ENCODE measurements around the gene GAS2L3. TPM values are rescaled to one million over a fixed set of nuclear protein-coding genes. Genes with fewer than 3 reads are reported as not detected.
A peak's percentile ranks its signal among the peaks of the same experiment; 100 is the strongest.

Gene GAS2L3
- total and polyA plus RNA-seq, 2 of the 8 experiments (the other 6 are each of a cell fraction or from before 2014, with no cell fraction given): 2.1 to 19.3 TPM

GRCh38 chr12:100553936-100554335 lies 19.5 kb upstream of the GAS2L3 start:
- H3K14ac ChIP-seq (ENCODE audit: insufficient read length): no peak overlapping the region
- H3K4me1 ChIP-seq (replicated peaks in 1 of 4; ENCODE audit: control insufficient read depth in 3 of 4, insufficient read depth in 4 of 4, low read length in 3 of 4): no peaks in the 10 kb centered on the region
- CTCF ChIA-PET (ENCODE audit: partially characterized antibody): interaction anchor here (0.6 to 4.6 kb wide), 35 partner anchors 10 to 319 kb away, joined by 3 to 94 read pairs (median 4); partner anchors contain the start of genes GAS2L3 and SLC17A8
- no peaks in the 10 kb centered on the region for H3K79me1 ChIP-seq (ENCODE audit: low read depth, low read length)
- POLR2A ChIA-PET (ENCODE audit: partially characterized antibody): interaction anchor here (1.4 kb wide), 1 partner anchor 308 kb away, joined by 3 read pairs; no protein-coding TSS in a partner anchor
- no peak overlapping the region for H3K18ac ChIP-seq (ENCODE audit: extremely low read depth, low read length)
- no peaks in the 10 kb centered on the region for H3K36me3 ChIP-seq (ENCODE audit: control insufficient read depth in 2 of 4, insufficient read depth in 4 of 4, low read length in 3 of 4)
- H3K9me3 ChIP-seq (ENCODE audit: insufficient read depth in 2 of 2, low read depth in 1 of 2, low read length in 1 of 2): no peaks in the 10 kb centered on the region
- H2BK120ac ChIP-seq (replicated peaks; ENCODE audit: low read depth, low read length): no peak overlapping the region
- no peak overlapping the region for H3K4me3 ChIP-seq (ENCODE audit: extremely low read depth in 1 of 4, insufficient read depth in 2 of 4, low read depth in 3 of 4, low read length in 4 of 4)
- H3K27ac ChIP-seq (ENCODE audit: low read depth, low read length): no peak overlapping the region
- FAIRE-seq: no peak
- H2AK5ac ChIP-seq (ENCODE audit: low read depth, low read length): no peak overlapping the region
- 87% methylated on average over 3 of the region's 3 CpGs; no CpG with 5 or more reads in 1 of the 2 experiments for WGBS, 2 experiments (ENCODE audit: extremely low coverage in 1 of 2, insufficient coverage in 1 of 2, insufficient read length in 1 of 2, insufficient replicate concordance in 2 of 2, low coverage in 1 of 2, low lambda C conversion rate in 2 of 2, missing lambda C conversion rate in 1 of 2)
- H3K4me2 ChIP-seq (ENCODE audit: insufficient read depth in 1 of 2, low read depth in 2 of 2, low read length in 2 of 2): no peak overlapping the region
- H2BK5ac ChIP-seq (ENCODE audit: low read depth, low read length): no peak overlapping the region
- H3K23ac ChIP-seq (ENCODE audit: insufficient read length): no peak overlapping the region
- peak overlapping the region; percentile 25 for H2AFZ ChIP-seq (ENCODE audit: low read length)
- no peak overlapping the region for H3K4ac ChIP-seq (replicated peaks; ENCODE audit: insufficient read length, low read depth, low read length)
- H3K56ac ChIP-seq (replicated peaks; ENCODE audit: insufficient read length, low read depth, low read length): no peak overlapping the region
- H4K91ac ChIP-seq (replicated peaks; ENCODE audit: insufficient read length, low read length): no peak overlapping the region
- H2BK20ac ChIP-seq (ENCODE audit: low read length): no peak overlapping the region
- 0 out of 2 replicates have a peak overlapping the region, but pooled peaks have one; percentile 18 for H2BK12ac ChIP-seq (ENCODE audit: low read depth, low read length)
- no peaks in the 10 kb centered on the region for H3K79me2 ChIP-seq (ENCODE audit: control insufficient read depth in 1 of 2, insufficient read depth in 2 of 2, low read length in 2 of 2)
- no peaks in the 10 kb centered on the region for H4K20me1 ChIP-seq (replicated peaks in 1 of 2; ENCODE audit: control insufficient read depth in 1 of 2, insufficient read depth in 2 of 2, low read length in 2 of 2)
- TF ChIP-seq MAFK (IDR thresholded peaks at IDR 0.05; ENCODE audit: low read depth, low read length) (peak; percentile 16; the same call in 1 of the 2 replicates), PHF8 (conservative IDR thresholded peaks at IDR 0.05; ENCODE audit: low read depth, low read length) (no peak), BACH1 (IDR thresholded peaks at IDR 0.05; ENCODE audit: low read length) (peak; percentile 78)
- no peak overlapping the region for H4K5ac ChIP-seq (ENCODE audit: insufficient read length, low read depth, low read length)
- H2BK15ac ChIP-seq (ENCODE audit: low read length): no peak overlapping the region
- H3K27me3 ChIP-seq (replicated peaks in 1 of 4; ENCODE audit: control insufficient read depth in 3 of 4, extremely low read depth in 1 of 4, insufficient read depth in 3 of 4, low read length in 3 of 4): peaks cover 0 to 1% (median 0%) of the 10 kb centered on the region in 4 experiments; a peak in 1 of 7 replicates
- no peaks in the 10 kb centered on the region for H3K23me2 ChIP-seq (ENCODE audit: low read depth, low read length)
- H3K9ac ChIP-seq (replicated peaks in 1 of 4; ENCODE audit: extremely low read depth in 1 of 4, low read depth in 3 of 4, low read length in 3 of 4): no peak overlapping the region
- no peak overlapping the region for H4K8ac ChIP-seq (ENCODE audit: extremely low read depth, insufficient read depth, low read length)
- no peak for DNase-seq (ENCODE audit: low read depth in 1 of 2, low spot score in 2 of 2)
